Measurements from ENCODE around the gene SUGCT. TPM values are rescaled to one million over a fixed set of nuclear protein-coding genes. Genes with fewer than 3 reads are reported as not detected.

The SUGCT gene
- total and polyA plus RNA-seq, 2 experiments from 2014 or later = 21.4 to 57.8 TPM

GRCh38 chr7:40232242-40232893 lies 97.6 kb downstream of the SUGCT start:
- no peak overlapping the region for H3K4me3 ChIP-seq
- DNase-seq (ENCODE audit: low read depth in 1 of 2, low spot score in 1 of 2) = peak; percentile 69 to 86
- H3K36me3 ChIP-seq = no peaks in the 10 kb centered on the region
- no peaks in the 10 kb centered on the region for H3K9me3 ChIP-seq (ENCODE audit: low read depth)
- H3K4me1 ChIP-seq (ENCODE audit: low read depth) = peaks cover 29% of the 10 kb centered on the region
- TF ChIP-seq, protein P1, sequence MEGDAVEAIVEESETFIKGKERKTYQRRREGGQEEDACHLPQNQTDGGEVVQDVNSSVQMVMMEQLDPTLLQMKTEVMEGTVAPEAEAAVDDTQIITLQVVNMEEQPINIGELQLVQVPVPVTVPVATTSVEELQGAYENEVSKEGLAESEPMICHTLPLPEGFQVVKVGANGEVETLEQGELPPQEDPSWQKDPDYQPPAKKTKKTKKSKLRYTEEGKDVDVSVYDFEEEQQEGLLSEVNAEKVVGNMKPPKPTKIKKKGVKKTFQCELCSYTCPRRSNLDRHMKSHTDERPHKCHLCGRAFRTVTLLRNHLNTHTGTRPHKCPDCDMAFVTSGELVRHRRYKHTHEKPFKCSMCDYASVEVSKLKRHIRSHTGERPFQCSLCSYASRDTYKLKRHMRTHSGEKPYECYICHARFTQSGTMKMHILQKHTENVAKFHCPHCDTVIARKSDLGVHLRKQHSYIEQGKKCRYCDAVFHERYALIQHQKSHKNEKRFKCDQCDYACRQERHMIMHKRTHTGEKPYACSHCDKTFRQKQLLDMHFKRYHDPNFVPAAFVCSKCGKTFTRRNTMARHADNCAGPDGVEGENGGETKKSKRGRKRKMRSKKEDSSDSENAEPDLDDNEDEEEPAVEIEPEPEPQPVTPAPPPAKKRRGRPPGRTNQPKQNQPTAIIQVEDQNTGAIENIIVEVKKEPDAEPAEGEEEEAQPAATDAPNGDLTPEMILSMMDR (IDR thresholded peaks at IDR 0.05; ENCODE audit: low read depth, low read length) = peak; percentile 59
- H3K27ac ChIP-seq = peak overlapping the region; percentile 95
- H3K27me3 ChIP-seq = no peaks in the 10 kb centered on the region

DNA sequence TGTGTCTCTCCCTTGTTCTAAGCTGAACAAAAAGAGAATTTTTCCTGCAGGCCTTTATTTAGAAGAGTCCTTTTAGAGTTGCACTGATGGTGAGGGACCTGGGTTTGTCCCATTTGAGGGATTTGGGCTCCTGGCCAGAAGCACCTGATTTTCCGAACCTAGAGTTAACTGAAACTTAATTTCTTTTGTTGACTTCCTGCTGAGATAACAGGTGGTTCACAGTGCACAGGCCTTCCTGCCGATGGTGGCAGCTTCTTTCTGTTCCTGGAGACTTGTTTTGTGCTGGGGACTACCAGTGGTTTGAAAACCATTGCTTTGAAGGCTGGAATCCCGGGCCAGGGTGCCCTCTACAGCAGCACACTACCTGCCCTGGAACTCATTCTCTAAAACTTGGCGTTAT lies 99.2 kb downstream of the SUGCT start:
- Histone ChIP-seq H3K4me3 (no peak overlapping the region), H3K9me3 (ENCODE audit: low read depth) (no peaks in the 10 kb centered on the region), H3K4me1 (ENCODE audit: low read depth) (peaks cover 29% of the 10 kb centered on the region), H3K27me3 (no peaks in the 10 kb centered on the region), H3K27ac (no peak overlapping the region), H3K36me3 (no peaks in the 10 kb centered on the region)
- DNase-seq (ENCODE audit: low read depth in 1 of 2, low spot score in 1 of 2) = no peak
- TF ChIP-seq, protein P1 (IDR thresholded peaks at IDR 0.05; ENCODE audit: low read depth, low read length) = no peak

GRCh38 chr7:40234666-40235065 lies 99.9 kb downstream of the SUGCT start:
- Histone ChIP-seq H3K27ac (no peak overlapping the region), H3K4me1 (ENCODE audit: low read depth) (peaks cover 27% of the 10 kb centered on the region), H3K9me3 (ENCODE audit: low read depth) (no peaks in the 10 kb centered on the region), H3K4me3 (no peak overlapping the region), H3K36me3 (no peaks in the 10 kb centered on the region), H3K27me3 (no peaks in the 10 kb centered on the region)
- TF ChIP-seq, protein P1 (IDR thresholded peaks at IDR 0.05; ENCODE audit: low read depth, low read length) = no peak
- DNase-seq (ENCODE audit: low read depth in 1 of 2, low spot score in 1 of 2) = no peak

GRCh38 chr7:40237731-40238130 lies 102.9 kb downstream of the SUGCT start:
- TF ChIP-seq, protein P1 (IDR thresholded peaks at IDR 0.05; ENCODE audit: low read depth, low read length) = no peak
- no peak overlapping the region for H3K4me3 ChIP-seq
- no peak overlapping the region for H3K27ac ChIP-seq
- DNase-seq (ENCODE audit: low read depth in 1 of 2, low spot score in 1 of 2) = no peak
- H3K9me3 ChIP-seq (ENCODE audit: low read depth) = no peaks in the 10 kb centered on the region
- H3K36me3 ChIP-seq = no peaks in the 10 kb centered on the region
- H3K27me3 ChIP-seq = no peaks in the 10 kb centered on the region
- peaks cover 8% of the 10 kb centered on the region for H3K4me1 ChIP-seq (ENCODE audit: low read depth)

DNA sequence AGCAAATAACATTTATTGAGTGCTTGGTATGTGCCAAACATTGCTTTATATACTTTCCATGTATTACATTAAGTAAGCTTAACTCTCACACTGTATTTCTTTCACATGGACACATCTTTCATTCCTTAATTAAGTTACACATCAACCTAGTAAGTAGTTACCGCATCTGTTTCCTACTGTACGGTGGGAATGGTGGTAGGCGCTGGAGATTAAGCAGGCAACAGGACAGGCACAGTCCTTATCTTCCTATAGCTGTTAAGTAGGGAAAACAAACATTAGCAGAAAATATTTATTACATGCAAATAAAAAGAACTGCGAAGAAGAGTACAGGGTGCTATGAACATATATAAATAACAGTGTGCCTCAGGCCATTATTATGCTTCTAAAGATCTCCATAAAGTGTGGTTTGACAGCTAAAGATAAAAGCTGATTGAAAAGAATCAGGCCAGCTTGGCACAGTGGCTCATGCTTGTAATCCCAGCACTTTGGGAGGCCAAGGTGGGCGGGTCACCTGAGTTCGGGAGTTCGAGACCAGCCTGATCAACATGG lies 105.0 kb downstream of the SUGCT start:
- Histone ChIP-seq H3K36me3 (no peaks in the 10 kb centered on the region), H3K27me3 (no peaks in the 10 kb centered on the region), H3K4me1 (ENCODE audit: low read depth) (peaks cover 6% of the 10 kb centered on the region), H3K27ac (peak overlapping the region; percentile 34), H3K9me3 (ENCODE audit: low read depth) (no peaks in the 10 kb centered on the region), H3K4me3 (no peak overlapping the region)
- TF ChIP-seq, protein P1 (IDR thresholded peaks at IDR 0.05; ENCODE audit: low read depth, low read length) = no peak
- DNase-seq (ENCODE audit: low read depth in 1 of 2, low spot score in 1 of 2) = no peak

All from cardiac muscle cell (in vitro differentiated cells and primary cell).